ENCODE results near the gene COMMD1.
"Not testable (repeated sequence)": the region's sequence is repeated elsewhere in the genome, so short reads cannot be mapped to it uniquely, and the experiment has no call there.

The COMMD1 gene

DNA sequence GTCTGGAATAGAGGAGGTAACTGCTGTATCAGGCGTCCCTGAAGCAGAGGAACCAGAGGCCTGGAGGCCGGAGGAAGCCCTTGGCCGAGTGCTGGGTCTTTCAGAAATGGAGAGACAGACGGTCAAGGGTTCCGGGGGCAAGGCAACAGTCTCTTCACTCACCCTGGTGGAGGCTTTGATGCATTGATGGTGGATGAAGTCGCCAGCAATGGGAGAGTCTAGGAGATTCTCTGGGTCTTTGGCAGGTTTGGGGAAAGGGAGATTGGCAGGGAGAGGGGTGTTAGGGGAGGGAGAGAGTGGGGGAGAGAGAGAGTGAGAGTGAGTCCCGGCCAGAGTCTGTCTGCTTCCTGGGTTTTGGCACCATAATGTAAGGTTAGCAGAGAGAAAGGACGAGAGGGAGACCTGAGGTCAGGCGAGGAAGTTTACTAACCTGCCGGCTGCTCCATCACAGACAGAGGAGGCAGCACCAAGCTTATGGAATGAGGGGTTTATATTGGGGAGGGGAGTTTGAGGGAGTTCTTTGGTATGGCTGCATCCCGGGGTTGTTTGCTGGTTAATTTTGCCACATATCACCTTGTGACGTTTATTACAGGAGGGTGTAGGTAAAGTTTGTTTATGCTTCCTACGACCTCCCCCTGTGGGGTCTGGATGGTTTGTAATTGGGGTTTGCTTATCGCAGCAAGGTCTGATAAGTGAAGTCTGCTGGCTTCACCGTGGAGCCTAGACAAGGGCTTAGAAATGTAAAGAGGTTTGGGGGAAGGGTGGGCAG is 19.6 kb downstream of the COMMD1 start:
- no peak for DNase-seq (ENCODE audit: low read depth)

GRCh38 chr2:61926531-61927477 is 21.3 kb downstream of the COMMD1 start:
- DNase-seq (ENCODE audit: low read depth) = no peak

- DNase-seq (ENCODE audit: low read depth) = no peak
These were observed 23.5 kb downstream of the COMMD1 start for GRCh38 chr2:61928826-61929461.

GRCh38 chr2:61937098-61937497 is 31.6 kb downstream of the COMMD1 start:
- no peak for DNase-seq (ENCODE audit: low read depth)

DNA sequence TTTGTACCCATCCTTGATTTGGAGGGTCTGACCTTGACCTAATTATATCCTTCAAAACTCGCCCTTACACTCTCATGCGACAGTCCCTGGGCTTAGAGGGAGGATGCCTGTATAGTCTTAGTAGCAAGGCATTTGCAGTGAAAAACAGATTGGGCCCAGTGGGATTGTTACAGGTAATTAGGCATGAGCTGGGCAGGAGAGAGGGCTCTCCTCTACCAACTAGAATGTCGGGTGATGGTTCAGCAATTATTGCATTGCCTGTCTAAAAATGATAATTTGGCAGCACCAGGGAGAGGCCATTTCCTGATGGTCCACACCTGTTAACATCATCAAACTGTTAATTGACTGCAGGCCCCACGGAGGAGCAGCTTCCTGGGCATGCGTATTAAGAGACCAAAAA is 32.4 kb downstream of the COMMD1 start:
- DNase-seq (ENCODE audit: low read depth) = no peak

- DNase-seq (ENCODE audit: low read depth) = no peak
These were observed 33.0 kb downstream of the COMMD1 start for GRCh38 chr2:61938511-61938910.

GRCh38 chr2:61943251-61943650 is 37.8 kb downstream of the COMMD1 start:
- DNase-seq (ENCODE audit: low read depth) = no peak

DNA sequence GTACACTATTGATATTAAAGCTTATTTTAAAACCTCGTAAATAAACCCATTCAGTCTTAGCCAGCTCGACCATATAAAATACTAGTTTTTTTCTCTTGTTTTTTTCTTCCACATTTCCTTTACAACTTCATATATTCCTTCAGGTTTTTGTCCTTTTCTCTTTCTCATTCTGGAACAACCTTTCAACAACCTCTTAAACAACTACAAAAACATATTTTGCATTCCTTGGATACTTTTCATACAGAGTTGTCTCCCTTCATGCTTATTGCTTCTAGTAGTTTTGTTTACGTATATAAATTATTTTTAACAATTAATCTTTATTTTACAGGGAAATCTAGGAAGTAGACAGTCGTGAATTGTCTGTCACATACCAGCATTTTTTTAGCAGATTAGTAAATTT is 41.2 kb downstream of the COMMD1 start:
- no peak for DNase-seq (ENCODE audit: low read depth)

DNA sequence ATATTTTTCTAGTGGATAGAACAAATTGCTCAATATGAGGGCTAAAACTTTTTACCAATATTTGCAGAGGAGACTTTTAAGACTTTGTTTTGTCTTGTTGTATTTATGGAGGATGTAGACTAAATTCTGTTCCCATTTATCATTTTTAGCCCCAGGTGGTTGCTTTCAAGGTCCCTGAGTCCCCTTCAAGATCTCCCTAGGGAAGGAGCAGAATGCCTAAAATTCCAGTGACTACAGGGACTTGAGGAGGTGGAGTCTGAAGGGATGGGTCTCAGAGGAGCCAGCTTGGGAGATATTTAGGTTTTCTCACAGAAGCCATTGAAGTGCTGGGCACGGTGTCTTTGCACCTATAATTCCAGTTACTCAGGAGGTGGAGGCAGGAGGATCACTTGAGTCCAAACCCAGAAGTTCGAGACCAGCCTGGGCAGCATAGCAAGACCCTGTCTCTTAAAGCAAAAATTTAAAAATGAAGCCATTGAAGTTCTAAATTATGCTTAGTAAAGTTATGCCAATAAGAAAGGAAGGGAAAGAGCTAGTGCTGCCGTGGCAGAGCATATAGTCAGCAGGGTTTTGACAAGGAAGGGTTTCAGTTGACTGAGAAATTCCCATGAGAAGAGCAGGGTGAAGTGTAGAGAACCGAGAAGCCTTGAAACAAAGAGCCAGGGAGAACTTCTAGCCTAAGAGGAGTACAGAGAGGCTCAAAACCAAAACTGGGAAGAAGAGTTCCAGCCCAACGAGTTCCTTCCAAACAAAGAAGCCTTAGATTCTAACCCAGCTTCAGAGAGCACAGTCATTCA is 43.4 kb downstream of the COMMD1 start:
- no peak for DNase-seq (ENCODE audit: low read depth)

DNA sequence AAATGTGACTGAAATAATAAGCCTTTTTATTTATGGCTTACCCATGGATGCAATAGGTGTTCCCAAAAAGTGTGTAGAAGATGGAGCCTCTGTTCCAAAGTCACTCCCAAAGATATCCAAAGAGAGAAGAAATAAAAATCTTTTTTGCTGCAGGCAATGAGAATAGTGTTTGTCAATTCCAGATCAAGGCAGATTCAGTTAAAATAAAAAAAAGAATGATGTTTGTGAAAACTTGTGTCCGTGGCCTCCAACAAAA is 43.9 kb downstream of the COMMD1 start:
- DNase-seq (ENCODE audit: low read depth) = no peak

DNA sequence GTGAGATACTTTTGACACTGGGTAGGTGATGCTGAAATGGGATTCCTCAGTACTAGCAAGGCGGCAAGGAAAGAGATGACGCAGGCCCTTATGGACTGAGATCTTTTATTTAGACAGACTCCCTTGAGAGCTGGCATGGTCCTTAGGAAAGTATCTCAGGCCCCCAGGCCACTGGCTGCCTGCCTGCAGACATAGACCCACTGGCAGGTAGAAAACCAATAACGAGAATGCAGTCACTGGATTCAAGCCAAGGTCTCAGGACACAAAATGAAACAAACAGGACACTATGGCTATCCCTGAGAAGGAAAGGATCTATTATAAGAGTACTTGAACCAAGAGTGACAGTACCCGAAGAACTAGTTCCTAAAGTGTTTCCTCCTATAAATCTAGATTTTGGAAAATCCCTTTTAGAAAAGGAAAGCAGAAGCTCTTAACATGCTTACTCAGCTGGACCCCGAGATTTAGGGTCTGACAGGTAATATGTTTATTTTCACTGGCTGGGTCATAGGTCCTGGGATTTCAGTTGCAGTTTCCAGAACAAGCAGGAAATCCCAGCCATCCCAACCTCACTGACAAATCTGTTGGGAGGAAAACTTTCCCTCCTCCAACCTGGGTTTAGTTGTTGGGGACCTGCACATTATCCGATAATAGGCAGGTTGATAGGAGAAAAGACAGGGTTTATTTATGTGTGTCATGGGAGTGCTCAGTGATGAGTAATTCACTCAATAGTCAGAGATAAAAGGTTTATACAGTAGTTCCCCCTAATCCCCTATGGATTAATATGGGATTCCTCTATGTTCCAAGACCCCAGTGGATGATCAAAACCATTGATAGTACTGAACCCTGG is 44.5 kb downstream of the COMMD1 start:
- no peak for DNase-seq (ENCODE audit: low read depth)

DNA sequence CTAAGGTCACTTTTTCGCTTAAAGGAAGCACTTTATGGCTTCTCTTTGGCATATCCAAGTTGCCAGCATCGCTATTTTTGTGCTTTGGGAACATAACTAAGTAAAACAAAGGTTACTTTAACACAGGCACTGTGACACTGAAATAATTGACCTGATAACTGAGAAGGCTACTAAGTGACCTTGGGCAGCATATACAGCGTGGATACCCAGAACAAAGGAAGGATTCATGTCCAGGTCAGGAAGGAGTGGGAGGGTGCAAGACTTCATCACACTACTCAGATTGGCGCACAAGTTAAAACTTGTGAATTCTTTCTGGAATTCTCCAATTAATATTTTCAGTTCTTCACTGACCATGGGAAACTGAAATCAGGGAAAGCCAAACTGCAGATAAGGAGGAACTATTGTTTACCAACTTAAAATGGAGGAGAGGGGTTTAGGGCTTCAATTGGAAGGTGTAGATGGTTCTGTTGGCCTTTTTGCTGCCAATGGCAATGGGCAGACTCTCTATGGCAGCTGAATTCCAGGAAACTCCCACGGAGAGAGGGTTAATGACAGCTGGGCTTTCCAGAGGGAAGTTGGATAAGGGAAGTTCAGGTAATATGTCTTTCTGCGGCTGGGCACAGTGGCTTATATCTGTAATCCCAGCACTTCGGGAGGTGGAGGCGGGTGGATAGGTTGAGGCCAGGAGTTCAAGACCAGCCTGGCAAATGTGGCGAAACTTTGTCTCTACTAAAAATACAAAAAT is 45.3 kb downstream of the COMMD1 start:
- DNase-seq (ENCODE audit: low read depth) = no peak

DNA sequence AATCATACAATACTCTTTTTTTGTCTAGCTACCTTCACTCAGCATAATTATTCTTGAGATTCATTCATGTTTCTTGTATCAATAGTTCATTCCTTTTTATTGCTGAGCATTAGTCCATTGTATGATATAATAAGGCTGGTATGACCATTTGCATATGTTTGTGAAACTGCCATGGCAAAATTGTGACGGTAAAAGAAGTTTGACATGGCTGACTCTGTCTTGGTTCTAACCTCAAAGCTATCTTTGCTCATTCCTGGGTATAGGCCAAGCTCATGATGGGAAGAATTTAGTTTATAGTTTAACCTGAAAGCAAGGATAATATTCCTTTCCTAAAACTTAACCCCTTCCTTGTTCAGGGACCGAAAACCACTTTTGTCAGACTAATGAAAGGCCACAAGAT is 46.4 kb downstream of the COMMD1 start:
- DNase-seq (ENCODE audit: low read depth) = no peak

DNA sequence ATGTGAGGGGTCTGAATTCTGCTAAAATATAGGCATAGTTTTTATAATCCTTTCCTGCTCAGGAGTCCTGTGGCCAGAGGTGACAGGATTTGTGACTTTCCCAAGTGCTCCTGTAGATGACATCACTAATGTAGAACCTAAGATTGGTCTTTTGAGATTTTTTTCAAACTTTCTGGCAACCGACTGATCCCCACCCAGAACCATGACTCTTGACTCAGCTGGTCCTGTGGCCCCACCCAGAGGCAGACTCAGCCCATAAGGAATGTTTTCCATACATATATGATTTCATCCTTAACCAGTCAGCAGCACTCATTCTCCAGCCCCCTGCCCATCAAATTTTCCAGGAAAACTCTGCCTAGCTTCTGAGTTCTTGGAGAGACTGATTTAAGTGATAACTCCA is 46.8 kb downstream of the COMMD1 start:
- no peak for DNase-seq (ENCODE audit: low read depth)

DNA sequence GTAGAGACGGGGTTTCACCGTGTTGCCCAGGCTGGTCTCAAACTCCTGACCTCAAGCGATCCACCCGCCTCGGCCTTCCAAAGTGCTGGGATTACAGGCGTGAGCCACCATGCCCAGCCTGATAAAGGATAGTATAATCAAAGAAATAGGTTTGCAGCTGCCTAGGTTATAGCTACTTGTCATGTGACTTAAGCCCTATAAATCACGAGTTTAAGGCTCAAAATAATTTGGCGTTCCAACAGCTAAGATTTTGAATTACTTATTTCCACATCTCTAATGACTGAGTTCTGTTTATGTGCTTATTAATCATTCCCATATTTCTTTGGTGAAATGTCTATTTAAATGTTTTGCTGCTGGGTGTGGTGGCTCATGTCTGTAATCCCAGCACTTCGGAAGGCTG is 49.4 kb downstream of the COMMD1 start:
- DNase-seq (ENCODE audit: low read depth) = not testable (repeated sequence)

GRCh38 chr2:61959381-61960293 is 54.2 kb downstream of the COMMD1 start:
- no peak for DNase-seq (ENCODE audit: low read depth)

DNA sequence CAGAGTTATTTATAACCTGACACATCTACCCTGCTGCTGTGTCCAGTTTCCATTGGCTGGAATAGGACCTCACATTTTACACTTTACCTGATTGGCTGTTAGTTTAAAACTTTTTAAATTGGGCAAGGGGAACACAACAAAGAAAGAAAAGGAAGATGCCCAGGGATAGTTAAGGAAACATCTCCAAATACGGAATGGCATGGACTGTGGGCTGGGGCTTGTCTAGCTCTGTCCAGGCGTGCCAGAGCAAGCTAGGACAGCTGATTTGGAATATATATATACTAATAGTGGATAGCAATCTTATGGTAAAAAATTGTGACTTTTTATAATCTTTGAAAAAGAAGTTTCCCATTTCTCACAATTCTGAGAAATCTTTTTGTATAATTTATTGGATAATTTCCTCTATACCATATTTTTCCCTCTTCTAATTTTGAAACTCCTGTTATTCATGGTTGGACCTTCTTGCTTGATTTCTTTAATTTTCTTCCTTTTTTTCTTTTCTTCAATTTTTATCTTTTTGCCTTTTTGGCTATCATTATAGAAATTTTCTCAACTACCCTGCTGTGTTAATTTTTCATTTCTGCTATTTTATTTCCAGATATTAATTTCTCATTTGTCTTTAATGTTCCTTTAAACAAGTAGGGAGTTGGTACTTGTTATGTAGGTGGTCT is 55.9 kb downstream of the COMMD1 start:
- no peak for DNase-seq (ENCODE audit: low read depth)

- no peak for DNase-seq (ENCODE audit: low read depth)
These were observed 56.9 kb downstream of the COMMD1 start for GRCh38 chr2:61962095-61962984.
